Measurements from ENCODE around the gene DDAH1. TPM values are rescaled to one million over a fixed set of nuclear protein-coding genes. Genes with fewer than 3 reads are reported as not detected.
A peak's percentile ranks its signal among the peaks of the same experiment; 100 is the strongest.

The DDAH1 gene
- total RNA-seq, 1 experiment from 2014 or later, result 7.9 TPM

GRCh38 chr1:85307987-85308832 is 156.7 kb downstream of the DDAH1 start:
- Mint-ChIP-seq H3K4me1 (ENCODE audit: insufficient read depth, unreplicated experiment) (peaks cover 1% of the 10 kb centered on the region), H3K36me3 (ENCODE audit: insufficient read depth, unreplicated experiment) (no peaks in the 10 kb centered on the region), H3K27ac (ENCODE audit: low read depth, unreplicated experiment) (no peak overlapping the region), H3K27me3 (ENCODE audit: insufficient read depth, unreplicated experiment) (no peaks in the 10 kb centered on the region), H3K9me3 (ENCODE audit: unreplicated experiment) (no peaks in the 10 kb centered on the region), H3K4me3 (ENCODE audit: unreplicated experiment) (no peak overlapping the region)
- CTCF ChIA-PET, result interaction anchor here (0.6 to 2.6 kb wide), 28 partner anchors 10 to 576 kb away, joined by 3 to 27 read pairs (median 3); partner anchors contain the start of gene CCN1
- TF ChIP-seq CTCF (IDR thresholded peaks at IDR 0.05; ENCODE audit: unreplicated experiment), result peak; percentile 94
- DNase-seq (ENCODE audit: unreplicated experiment), result peak; percentile 90
- POLR2A ChIA-PET, result interaction anchor here (0.6 to 1.0 kb wide), 4 partner anchors 93 to 385 kb away, joined by 3 to 4 read pairs (median 4); no protein-coding TSS in a partner anchor
- intact Hi-C loops (cut with micrococcal nuclease), result loop anchor here (1.0 to 5.0 kb wide), 7 partner anchors 34 to 574 kb away; no protein-coding TSS in a partner anchor
- BruUV-seq (replicated peaks), result no TSS peak

DNA sequence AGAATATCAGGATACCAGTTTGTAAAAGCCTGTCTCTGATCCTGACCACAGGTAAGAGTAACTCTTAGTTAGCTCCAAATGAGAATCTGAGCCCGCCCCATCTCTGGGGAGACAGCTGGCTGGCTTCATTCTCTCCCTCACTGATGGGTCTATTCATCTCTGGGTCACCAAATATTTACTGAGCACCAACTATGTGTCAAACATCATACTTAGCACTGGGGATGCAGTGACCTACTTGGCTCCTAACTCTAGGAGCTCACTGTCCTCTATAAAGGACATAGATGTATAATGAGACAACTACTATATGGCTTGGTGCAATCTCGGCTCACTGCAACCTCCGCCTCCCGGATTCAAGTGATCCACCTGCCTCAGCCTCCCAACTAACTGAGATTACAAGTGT is 158.7 kb downstream of the DDAH1 start:
- H3K27me3 Mint-ChIP-seq (ENCODE audit: insufficient read depth, unreplicated experiment), result no peaks in the 10 kb centered on the region
- no TSS peak for BruUV-seq (replicated peaks)
- ChIA-PET CTCF (interaction anchor here (0.6 to 1.1 kb wide), 2 partner anchors 33 to 382 kb away, joined by 3 to 7 read pairs; no protein-coding TSS in a partner anchor), POLR2A (no interaction called here)
- TF ChIP-seq CTCF (IDR thresholded peaks at IDR 0.05; ENCODE audit: unreplicated experiment), result no peak
- H3K27ac Mint-ChIP-seq (ENCODE audit: low read depth, unreplicated experiment), result no peak overlapping the region
- H3K4me3 Mint-ChIP-seq (ENCODE audit: unreplicated experiment), result no peak overlapping the region
- H3K4me1 Mint-ChIP-seq (ENCODE audit: insufficient read depth, unreplicated experiment), result no peaks in the 10 kb centered on the region
- no peak for DNase-seq (ENCODE audit: unreplicated experiment)
- H3K36me3 Mint-ChIP-seq (ENCODE audit: insufficient read depth, unreplicated experiment), result no peaks in the 10 kb centered on the region
- no peaks in the 10 kb centered on the region for H3K9me3 Mint-ChIP-seq (ENCODE audit: unreplicated experiment)
- intact Hi-C loops (cut with micrococcal nuclease), result loop anchor here (5.0 kb wide), 2 partner anchors 36 to 576 kb away; no protein-coding TSS in a partner anchor

DNA sequence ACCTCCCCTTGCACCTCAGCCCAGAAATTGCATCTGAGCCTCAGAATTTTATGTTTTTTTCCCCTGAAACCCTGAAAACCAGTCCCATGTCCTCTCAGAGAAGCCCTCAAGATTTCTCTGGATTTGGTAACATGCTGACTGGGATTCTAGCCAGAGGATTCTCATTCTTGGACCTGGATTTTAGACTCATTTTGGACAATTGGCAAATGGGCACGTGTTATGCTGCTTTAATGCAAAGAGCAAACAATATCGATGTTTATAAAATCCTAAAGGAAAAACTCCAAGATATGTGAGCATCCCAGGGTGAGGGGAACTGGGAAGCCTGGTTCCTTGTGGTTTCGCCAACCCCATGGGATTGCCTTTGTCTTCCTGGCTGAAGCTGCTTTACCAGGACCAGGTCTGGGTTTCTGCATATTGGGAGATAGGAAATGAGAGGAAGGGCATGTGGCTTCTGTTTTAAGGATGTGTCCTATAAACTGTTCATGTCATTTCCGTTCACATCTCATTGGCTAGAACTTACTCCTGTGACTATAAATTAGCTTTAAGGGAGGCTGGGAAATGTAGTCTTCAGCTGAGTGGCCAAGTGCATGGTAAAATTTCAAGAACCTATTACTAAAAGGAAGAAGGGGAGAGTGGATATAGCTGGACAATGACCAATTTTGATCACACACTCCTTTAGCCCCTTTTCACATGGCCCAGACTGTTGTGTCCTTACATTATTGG is 161.4 kb downstream of the DDAH1 start:
- ChIA-PET CTCF (no interaction called here), POLR2A (interaction anchor here (1.3 kb wide), 1 partner anchor 27 kb away, joined by 6 read pairs; the partner anchor contains the start of gene BCL10)
- no peaks in the 10 kb centered on the region for H3K27me3 Mint-ChIP-seq (ENCODE audit: insufficient read depth, unreplicated experiment)
- no peak overlapping the region for H3K27ac Mint-ChIP-seq (ENCODE audit: low read depth, unreplicated experiment)
- intact Hi-C loops (cut with micrococcal nuclease), result no loop called here
- TF ChIP-seq CTCF (IDR thresholded peaks at IDR 0.05; ENCODE audit: unreplicated experiment), result no peak
- H3K4me1 Mint-ChIP-seq (ENCODE audit: insufficient read depth, unreplicated experiment), result peaks cover 3% of the 10 kb centered on the region
- BruUV-seq (replicated peaks), result no TSS peak
- no peaks in the 10 kb centered on the region for H3K36me3 Mint-ChIP-seq (ENCODE audit: insufficient read depth, unreplicated experiment)
- H3K9me3 Mint-ChIP-seq (ENCODE audit: unreplicated experiment), result no peaks in the 10 kb centered on the region
- no peak for DNase-seq (ENCODE audit: unreplicated experiment)
- H3K4me3 Mint-ChIP-seq (ENCODE audit: unreplicated experiment), result no peak overlapping the region

GRCh38 chr1:85300140-85300539 is 164.8 kb downstream of the DDAH1 start:
- Mint-ChIP-seq H3K27ac (ENCODE audit: low read depth, unreplicated experiment) (no peak overlapping the region), H3K4me1 (ENCODE audit: insufficient read depth, unreplicated experiment) (peaks cover 23% of the 10 kb centered on the region), H3K9me3 (ENCODE audit: unreplicated experiment) (no peaks in the 10 kb centered on the region), H3K27me3 (ENCODE audit: insufficient read depth, unreplicated experiment) (no peaks in the 10 kb centered on the region), H3K36me3 (ENCODE audit: insufficient read depth, unreplicated experiment) (no peaks in the 10 kb centered on the region), H3K4me3 (ENCODE audit: unreplicated experiment) (no peak overlapping the region)
- no peak for DNase-seq (ENCODE audit: unreplicated experiment)
- no peak for TF ChIP-seq CTCF (IDR thresholded peaks at IDR 0.05; ENCODE audit: unreplicated experiment)
- POLR2A ChIA-PET, result interaction anchor here (0.9 kb wide), 1 partner anchor 24 kb away, joined by 3 read pairs; the partner anchor contains the start of gene BCL10
- BruUV-seq (replicated peaks), result no TSS peak
- CTCF ChIA-PET, result no interaction called here
- intact Hi-C loops (cut with micrococcal nuclease), result no loop called here
